K562 (cell line): Measurements from ENCODE around the gene CMIP. TPM values are rescaled to one million over a fixed set of nuclear protein-coding genes. Genes with fewer than 3 reads are reported as not detected.

Source experiments
- ATAC-seq: fragments of 200-7000 bp; cut with Tn5 transposase; 3 replicates; pipeline ENCODE4 v1.9.1; 2020; ENCODE audit warnings: moderate library complexity
- BruUV-seq: library from RNA; stranded (reverse); fragments of 400-500 nt; replicated peaks from 2 replicates; lab custom pipeline; 2021; lab: Mats Ljungman, UMichigan
- CTCF ChIA-PET: fragments of 300-600 bp; formaldehyde crosslinking; extraction: SDS; loops from one replicate; lab custom pipeline; 2021; ENCODE audit warnings: low intra/inter-chr PET ratio; lab: Yijun Ruan, JAX
- POLR2A ChIA-PET: fragments of 300-600, 350-650 bp; sonication (Branson Sonifier 250); formaldehyde crosslinking; extraction: SDS; loops from one replicate; lab custom pipeline; 2021; ENCODE audit warnings: antibody characterized with exemption, inconsistent platforms; lab: Yijun Ruan, JAX
- DNase-seq, 4 experiments: peaks; one replicate each; pipeline versions ENCODE4 v3.0.0 to v3.0.0-alpha.2; 2011 to 2018; ENCODE audit warnings: low spot score in 3 of 4, mixed read lengths in 3 of 4; ENCODE audit errors: extremely low read depth in 1 of 4
- FAIRE-seq: peaks from 2 replicates; lab custom pipeline; 2011; peaks lifted over from hg19 to GRCh38; lab: Jason Lieb, UNC
- H2AFZ ChIP-seq: 2 replicates; pipeline ENCODE4 v1.6.0; 2011; ENCODE audit warnings: low read depth, low read length, control low read depth, inconsistent platforms
- H3K27ac ChIP-seq: fragments of 200-600 bp; 3 replicates; pipeline ENCODE4 v1.8.0; 2011; ENCODE audit warnings: low read depth, mild to moderate bottlenecking, control low read depth, inconsistent platforms, low read length, moderate library complexity, mixed read lengths; ENCODE audit errors: extremely low read depth
- H3K27me3 ChIP-seq, 2 experiments: fragments of 300-600 bp in 1 of 2; 2 replicates in 1 of 2; 3 replicates in 1 of 2; pipeline versions ENCODE4 v1.6.0 to v1.8.0; 2011; ENCODE audit warnings: inconsistent platforms in 2 of 2, low read length in 2 of 2, mild to moderate bottlenecking in 1 of 2, mixed read lengths in 1 of 2, moderate library complexity in 1 of 2; ENCODE audit not compliant: control insufficient read depth in 2 of 2, insufficient read depth in 2 of 2
- H3K36me3 ChIP-seq: fragments of 300-600 bp; 3 replicates; pipeline ENCODE4 v1.8.0; 2011; ENCODE audit warnings: mild to moderate bottlenecking, low read length, inconsistent platforms; ENCODE audit not compliant: control insufficient read depth, insufficient read depth
- H3K4me1 ChIP-seq, 2 experiments: fragments of 200-600 bp in 1 of 2; replicated peaks in 1 of 2; 2 replicates in 1 of 2; 3 replicates in 1 of 2; pipeline versions ENCODE4 v1.5.1 to v1.8.0; 2011; ENCODE audit warnings: inconsistent platforms in 2 of 2, low read length in 2 of 2, mild to moderate bottlenecking in 1 of 2, mixed read lengths in 1 of 2, moderate library complexity in 1 of 2; ENCODE audit not compliant: control insufficient read depth in 2 of 2, insufficient read depth in 2 of 2
- H3K4me2 ChIP-seq: 2 replicates; pipeline ENCODE4 v1.6.1; 2011; ENCODE audit warnings: low read length, control low read depth, inconsistent platforms, mixed read lengths; ENCODE audit not compliant: insufficient read depth
- H3K4me3 ChIP-seq: fragments of 200-600 bp; sonication (generic), shearing (Covaris generic); 2 replicates; pipeline ENCODE4 v1.5.1; 2016; ENCODE audit warnings: control low read depth, inconsistent platforms
- H3K79me2 ChIP-seq: fragments of 200-600 bp; 3 replicates; pipeline ENCODE4 v1.8.0; 2011; ENCODE audit warnings: low read length, inconsistent platforms; ENCODE audit not compliant: control insufficient read depth, insufficient read depth
- H3K9ac ChIP-seq, 2 experiments: 2 replicates each; pipeline versions ENCODE4 v1.6.0 to v1.6.1; 2011; ENCODE audit warnings: low read depth in 2 of 2, low read length in 2 of 2, control low read depth in 1 of 2, inconsistent platforms in 1 of 2, mild to moderate bottlenecking in 1 of 2, mixed read lengths in 1 of 2; ENCODE audit not compliant: insufficient read depth in 1 of 2
- H3K9me1 ChIP-seq: one replicate; pipeline ENCODE4 v1.6.0; 2011; ENCODE audit warnings: inconsistent platforms, mild to moderate bottlenecking, low read length, moderate library complexity; ENCODE audit not compliant: control insufficient read depth, insufficient read depth
- H3K9me3 ChIP-seq: replicated peaks from 2 replicates; pipeline ENCODE4 v1.5.1; 2011; ENCODE audit warnings: low read depth, low read length, inconsistent platforms; ENCODE audit not compliant: control insufficient read depth, insufficient read depth
- H4K20me1 ChIP-seq: replicated peaks from 2 replicates; pipeline ENCODE4 v1.6.1; 2011; ENCODE audit warnings: low read length, inconsistent platforms, mixed read lengths; ENCODE audit not compliant: control insufficient read depth, insufficient read depth
- BCOR ChIP-seq: fragments of 450-650 bp; IDR thresholded peaks from 2 replicates; pipeline ENCODE4 v1.6.1; 2016
- RB1 ChIP-seq: fragments of 450-650 bp; IDR thresholded peaks from 2 replicates; pipeline ENCODE4 v1.6.1; 2017; ENCODE audit warnings: low read depth, mild to moderate bottlenecking
- RBM25 ChIP-seq: fragments of 200-400 bp; formaldehyde crosslinking; IDR thresholded peaks from 2 replicates; pipeline ENCODE4 v1.6.1; 2018; ENCODE audit warnings: low read length, low read depth, moderate library complexity; ENCODE audit not compliant: severe bottlenecking
- WGBS: fragments of 100-300 bp; shearing (Covaris generic); methylation state at CpG from one replicate; pipeline ENCODE4 v1.1.6; 2016; ENCODE audit warnings: low coverage, mixed read lengths; ENCODE audit not compliant: insufficient coverage; ENCODE audit errors: missing lambda C conversion rate; 5-methylcytosine and 5-hydroxymethylcytosine counted together
- in situ Hi-C: fragments of 300-500 bp; cut with MboI; formaldehyde crosslinking; loops from 4 replicates; pipeline ENCODE4 v1.15.0; 2018; ENCODE audit warnings: inconsistent platforms, mixed read lengths
- intact Hi-C: fragments of 100-400 bp; cut with micrococcal nuclease; formaldehyde crosslinking; loops from 2 replicates; pipeline ENCODE4 v1.14.2; 2022
- polyA plus RNA-seq, 8 experiments: library from polyadenylated mRNA; depleted of rRNA in 4 of 8; stranded (reverse) in 5 of 8; unstranded in 3 of 8; fragments of >200 nt; fragmentation: Nextera tagmentation in 2 of 8; fragmentation: Illumina TruSeq in 1 of 8; extraction: Ambion mirVana in 2 of 8; extraction: Trizol in 1 of 8; gene quantifications; 2 replicates each; pipeline versions ENCODE4 v1.2.1 to v1.2.3, GENCODE V29; 2011 to 2014; ENCODE audit warnings: inconsistent platforms in 1 of 8, missing spikeins in 1 of 8
- total RNA-seq, 7 experiments: library from RNA; depleted of rRNA in 6 of 7; stranded (reverse); fragments of >200 nt in 6 of 7; fragmentation: Illumina TruSeq in 2 of 7; extraction: Trizol in 2 of 7; gene quantifications; 2 replicates each; pipeline versions ENCODE4 v1.2.1 to v1.2.3, GENCODE V29; 2011 to 2021; ENCODE audit warnings: low replicate concordance in 1 of 7
- TF ChIP-seq, protein P1 (sequence below): sonication (generic); formaldehyde crosslinking; IDR thresholded peaks from 2 replicates; pipeline ENCODE4 v1.5.0; 2020; ENCODE audit warnings: missing genetic modification reagents

Gene CMIP
- total and polyA plus RNA-seq, 9 of the 15 experiments (the other 6 are each of a cell fraction or from before 2014, with no cell fraction given) = 0.94 to 82.5 (median 10.3) TPM

DNA sequence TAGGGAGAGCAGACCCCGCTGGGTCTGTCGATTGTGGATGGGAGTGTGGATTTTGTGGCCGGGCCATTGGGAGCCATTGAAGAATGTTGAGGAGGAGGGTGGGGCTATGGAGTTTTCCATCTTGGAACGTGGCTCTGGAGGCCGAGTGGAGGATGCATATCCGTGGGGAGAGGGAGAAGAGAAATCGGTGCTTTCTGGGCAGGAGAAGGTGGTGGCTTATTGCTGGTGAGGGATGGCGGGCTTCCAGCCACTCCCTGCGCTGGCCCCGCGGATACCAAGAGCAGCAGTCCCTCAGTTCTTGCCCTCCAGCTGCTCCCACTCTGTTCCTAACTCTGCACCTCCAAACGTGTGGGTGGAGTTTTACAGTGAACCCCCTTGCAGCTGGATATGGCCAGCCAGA is 162.4 kb downstream of the CMIP start:
- Histone ChIP-seq H3K9me1 (no peaks in the 10 kb centered on the region), H3K4me2 (no peak overlapping the region), H4K20me1 (0 out of 2 replicates have a peak, but pooled peaks cover 9% of the 10 kb centered on the region), H3K36me3 (peaks cover 33% of the 10 kb centered on the region; the same call in 2 of the 3 replicates)
- POLR2A ChIA-PET = interaction anchor here (0.6 to 1.2 kb wide), 2 partner anchors 18 to 292 kb away, joined by 4 read pairs; partner anchors contain the start of gene GAN
- 75% methylated on average over 12 of the region's 12 CpGs for WGBS
- no TSS peak for BruUV-seq
- TF ChIP-seq, protein P1, sequence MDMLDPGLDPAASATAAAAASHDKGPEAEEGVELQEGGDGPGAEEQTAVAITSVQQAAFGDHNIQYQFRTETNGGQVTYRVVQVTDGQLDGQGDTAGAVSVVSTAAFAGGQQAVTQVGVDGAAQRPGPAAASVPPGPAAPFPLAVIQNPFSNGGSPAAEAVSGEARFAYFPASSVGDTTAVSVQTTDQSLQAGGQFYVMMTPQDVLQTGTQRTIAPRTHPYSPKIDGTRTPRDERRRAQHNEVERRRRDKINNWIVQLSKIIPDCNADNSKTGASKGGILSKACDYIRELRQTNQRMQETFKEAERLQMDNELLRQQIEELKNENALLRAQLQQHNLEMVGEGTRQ = no peak
- TF ChIP-seq, all 486 proteins: peak for 0
- Histone ChIP-seq H3K9me3 (no peaks in the 10 kb centered on the region), H3K27ac (no peak overlapping the region), H3K27me3 (no peaks in the 10 kb centered on the region), H2AFZ (no peak overlapping the region), H3K79me2 (peaks cover 20% of the 10 kb centered on the region), H3K4me3 (no peak overlapping the region), H3K4me1 (peaks cover 0 to 4% of the 10 kb centered on the region in 2 experiments; a peak in 2 of 5 replicates), H3K9ac (no peak overlapping the region)
- intact Hi-C loops = no loop called here
- DNase-seq (no peak), ATAC-seq (no peak), FAIRE-seq (no peak)
- in situ Hi-C loops = no loop called here
- CTCF ChIA-PET = no interaction called here

DNA sequence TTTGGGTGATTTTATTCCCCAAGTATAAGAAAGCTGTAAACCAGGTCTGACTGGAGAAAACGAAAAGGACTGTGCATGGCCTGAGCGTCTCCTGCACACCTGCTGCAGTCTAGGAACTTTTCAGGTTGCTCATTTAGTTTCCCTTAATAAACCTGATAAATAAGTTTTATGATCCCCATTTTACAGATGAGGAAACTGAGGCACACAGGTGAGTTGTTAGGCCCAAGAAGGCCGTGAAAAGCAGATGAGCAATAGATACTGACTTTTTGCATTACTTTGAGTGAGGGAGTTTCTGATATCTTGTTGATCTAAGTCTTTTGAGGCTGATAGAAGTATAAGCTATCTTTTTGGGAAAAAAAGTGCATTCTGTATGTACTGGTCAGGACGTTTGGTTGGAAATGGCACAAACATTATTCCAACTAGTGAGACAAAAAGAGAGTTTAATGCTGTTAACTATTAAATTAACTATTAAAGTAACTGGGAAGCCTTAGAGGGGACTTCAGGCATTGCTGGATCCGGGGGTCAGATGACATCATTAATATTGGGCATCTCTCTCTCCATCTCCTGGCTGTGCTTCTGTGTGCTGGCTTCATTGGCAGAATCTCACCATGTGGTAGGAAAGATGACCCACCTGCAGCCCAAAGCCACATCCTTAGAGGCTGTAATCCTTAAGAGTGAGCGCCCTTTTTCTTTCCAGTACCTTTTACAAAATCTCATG is 163.4 kb downstream of the CMIP start:
- 80% methylated on average over 6 of the region's 6 CpGs for WGBS
- TSS peak; percentile 28 for BruUV-seq
- FAIRE-seq = peak; percentile 58

More for the DNA sequence above, 163.4 kb downstream of the CMIP start:
- H3K27ac ChIP-seq = no peak overlapping the region
- intact Hi-C loops (no loop called here), in situ Hi-C loops (no loop called here)
- ChIA-PET CTCF (no interaction called here), POLR2A (interaction anchor here (1.2 kb wide), 1 partner anchor 17 kb away, joined by 4 read pairs; no protein-coding TSS in a partner anchor)
- peaks cover 0 to 4% of the 10 kb centered on the region in 2 experiments; a peak in 2 of 5 replicates for H3K4me1 ChIP-seq
- no peaks in the 10 kb centered on the region for H3K27me3 ChIP-seq
- no peak overlapping the region for H3K4me2 ChIP-seq
- no peaks in the 10 kb centered on the region for H3K9me3 ChIP-seq
- H3K9ac ChIP-seq = no peak overlapping the region
- DNase-seq = no peak
- H3K36me3 ChIP-seq = peaks cover 38% of the 10 kb centered on the region; the same call in 2 of the 3 replicates
- ATAC-seq = no peak
- no peak overlapping the region for H3K4me3 ChIP-seq
- TF ChIP-seq BCOR (peak; percentile 56), RB1 (no peak), RBM25 (peak; percentile 75)
- TF ChIP-seq, all 486 proteins: peak for 2
- H3K9me1 ChIP-seq = no peaks in the 10 kb centered on the region
- H4K20me1 ChIP-seq = 0 out of 2 replicates have a peak, but pooled peaks cover 9% of the 10 kb centered on the region
- peaks cover 15% of the 10 kb centered on the region; the same call in 2 of the 3 replicates for H3K79me2 ChIP-seq
- no peak overlapping the region for H2AFZ ChIP-seq
